Hepatocyte (in vitro differentiated cells): ENCODE results near the gene SPATA31E1. TPM values are rescaled to one million over a fixed set of nuclear protein-coding genes. Genes with fewer than 3 reads are reported as not detected.

Source experiments
- DNase-seq: peaks from one replicate; pipeline ENCODE4 v3.0.0-alpha.2; 2016; ENCODE audit warnings: low spot score
- H2AFZ ChIP-seq: fragments of 200-600 bp; sonication (generic); 2 replicates; pipeline ENCODE4 v1.6.0; 2016; ENCODE audit warnings: antibody characterized with exemption, mild to moderate bottlenecking
- H3K27ac ChIP-seq: fragments of 200-600 bp; sonication (generic); 2 replicates; pipeline ENCODE4 v1.5.1; 2016; ENCODE audit warnings: mild to moderate bottlenecking
- H3K27me3 ChIP-seq: fragments of 200-600 bp; sonication (generic); 2 replicates; pipeline ENCODE4 v1.6.1; 2016
- H3K36me3 ChIP-seq: fragments of 200-600 bp; sonication (generic); replicated peaks from 2 replicates; pipeline ENCODE4 v1.5.1; 2016; ENCODE audit warnings: low read depth; ENCODE audit not compliant: insufficient read depth
- H3K4me1 ChIP-seq: fragments of 200-600 bp; sonication (generic); 2 replicates; pipeline ENCODE4 v1.5.1; 2016; ENCODE audit warnings: mild to moderate bottlenecking, moderate library complexity; ENCODE audit not compliant: insufficient read depth
- H3K4me2 ChIP-seq: fragments of 200-600 bp; sonication (generic); 2 replicates; pipeline ENCODE4 v1.6.0; 2016
- H3K4me3 ChIP-seq: fragments of 200-600 bp; sonication (generic); 2 replicates; pipeline ENCODE4 v1.5.1; 2016; ENCODE audit warnings: mild to moderate bottlenecking
- H3K79me2 ChIP-seq: fragments of 200-600 bp; sonication (generic); 2 replicates; pipeline ENCODE4 v1.6.0; 2017; ENCODE audit warnings: mild to moderate bottlenecking
- H3K9me2 ChIP-seq: fragments of 200-600 bp; sonication (generic); replicated peaks from 2 replicates; pipeline ENCODE4 v1.6.0; 2017; ENCODE audit warnings: mild to moderate bottlenecking; ENCODE audit not compliant: insufficient read depth
- H3K9me3 ChIP-seq: fragments of 200-600 bp; sonication (generic); 2 replicates; pipeline ENCODE4 v1.5.1; 2016; ENCODE audit warnings: low read depth, mild to moderate bottlenecking
- H4K20me1 ChIP-seq: fragments of 200-600 bp; sonication (generic); 2 replicates; pipeline ENCODE4 v1.6.0; 2016; ENCODE audit warnings: mild to moderate bottlenecking; ENCODE audit not compliant: insufficient read depth, poor library complexity, severe bottlenecking
- CTCF ChIP-seq: fragments of 200-600 bp; sonication (generic); IDR thresholded peaks from 2 replicates; pipeline ENCODE4 v1.5.1; 2016; ENCODE audit warnings: antibody characterized with exemption, mild to moderate bottlenecking; ENCODE audit not compliant: poor library complexity
- EZH2 ChIP-seq: fragments of 200-600 bp; sonication (generic); IDR thresholded peaks from 2 replicates; pipeline ENCODE4 v1.6.1; 2016; ENCODE audit warnings: antibody characterized with exemption, mild to moderate bottlenecking, borderline replicate concordance
- EZH2phosphoT487 ChIP-seq: fragments of 200-600 bp; sonication (generic); IDR thresholded peaks from one replicate; pipeline ENCODE4 v1.6.1; 2018; ENCODE audit warnings: antibody characterized with exemption, mild to moderate bottlenecking, low read depth, moderate library complexity; ENCODE audit not compliant: unreplicated experiment, severe bottlenecking
- WGBS: methylation state at CpG from one replicate; pipeline ENCODE4 v1.1.6; 2016; ENCODE audit warnings: low lambda C conversion rate; ENCODE audit errors: missing lambda C conversion rate; 5-methylcytosine and 5-hydroxymethylcytosine counted together
- polyA plus RNA-seq: library from polyadenylated mRNA; unstranded; fragments of >200 nt; fragmentation: Nextera tagmentation; extraction: Ambion mirVana; gene quantifications from 2 replicates; pipeline ENCODE4 v1.2.1, GENCODE V29; 2016
- total RNA-seq: library from RNA; depleted of rRNA; stranded (reverse); fragments of >200 nt; gene quantifications from 2 replicates; pipeline ENCODE4 v1.2.3, GENCODE V29; 2014

The SPATA31E1 gene
- total and polyA plus RNA-seq, 2 experiments from 2014 or later, result not detected

- H3K4me3 ChIP-seq, result no peak overlapping the region
- H3K4me2 ChIP-seq, result no peak overlapping the region
- no peaks in the 10 kb centered on the region for H3K27me3 ChIP-seq
- no peaks in the 10 kb centered on the region for H3K9me2 ChIP-seq
- no peak for TF ChIP-seq EZH2phosphoT487
- TF ChIP-seq CTCF, result no peak
- no peak for TF ChIP-seq EZH2
- H3K79me2 ChIP-seq, result no peaks in the 10 kb centered on the region
- H3K4me1 ChIP-seq, result no peaks in the 10 kb centered on the region
- no peak overlapping the region for H2AFZ ChIP-seq
- no peaks in the 10 kb centered on the region for H3K36me3 ChIP-seq
- H3K9me3 ChIP-seq, result no peaks in the 10 kb centered on the region
- 95% methylated on average over 6 of the region's 6 CpGs for WGBS
- no peak overlapping the region for H3K27ac ChIP-seq
- no peaks in the 10 kb centered on the region for H4K20me1 ChIP-seq
- no peak for DNase-seq
Observed at GRCh38 chr9:87891754-87892153, 9.1 kb downstream of the SPATA31E1 start.

GRCh38 chr9:87892956-87893355 lies 10.3 kb downstream of the SPATA31E1 start:
- no peaks in the 10 kb centered on the region for H3K36me3 ChIP-seq
- H3K4me3 ChIP-seq, result no peak overlapping the region
- no peaks in the 10 kb centered on the region for H3K27me3 ChIP-seq
- H3K9me3 ChIP-seq, result no peaks in the 10 kb centered on the region
- no peaks in the 10 kb centered on the region for H3K9me2 ChIP-seq
- no peak for TF ChIP-seq EZH2
- no peak for TF ChIP-seq EZH2phosphoT487
- TF ChIP-seq CTCF, result no peak
- no peak overlapping the region for H2AFZ ChIP-seq
- no peaks in the 10 kb centered on the region for H3K4me1 ChIP-seq
- WGBS, result 73% methylated on average over 4 of the region's 4 CpGs
- H3K27ac ChIP-seq, result no peak overlapping the region
- no peak for DNase-seq
- H3K79me2 ChIP-seq, result no peaks in the 10 kb centered on the region
- H4K20me1 ChIP-seq, result no peaks in the 10 kb centered on the region
- H3K4me2 ChIP-seq, result no peak overlapping the region

GRCh38 chr9:87894998-87895625 lies 12.4 kb downstream of the SPATA31E1 start:
- Histone ChIP-seq H3K4me3 (no peak overlapping the region), H3K36me3 (no peaks in the 10 kb centered on the region), H3K27ac (no peak overlapping the region), H3K79me2 (no peaks in the 10 kb centered on the region), H3K4me1 (no peaks in the 10 kb centered on the region), H3K4me2 (no peak overlapping the region), H3K27me3 (no peaks in the 10 kb centered on the region), H2AFZ (no peak overlapping the region), H3K9me3 (no peaks in the 10 kb centered on the region), H4K20me1 (no peaks in the 10 kb centered on the region), H3K9me2 (no peaks in the 10 kb centered on the region)
- no peak for DNase-seq
- no peak for TF ChIP-seq EZH2
- no peak for TF ChIP-seq CTCF
- no peak for TF ChIP-seq EZH2phosphoT487
- 88% methylated on average over 4 of the region's 4 CpGs for WGBS
